Activated CD4-positive, alpha-beta memory T cell treated with anti-CD3 and anti-CD28 coated beads for 36 hours (primary cell): ENCODE results near the gene FXYD4. TPM values are rescaled to one million over a fixed set of nuclear protein-coding genes. Genes with fewer than 3 reads are reported as not detected.
"Not testable (repeated sequence)": the region's sequence is repeated elsewhere in the genome, so short reads cannot be mapped to it uniquely, and the experiment has no call there.

Source experiments
- CTCF ChIA-PET: fragments of 350-600 bp; sonication (Branson Sonifier 250); formaldehyde crosslinking; loops from one replicate; lab custom pipeline; 2021; ENCODE audit warnings: antibody characterized with exemption, inconsistent platforms; lab: Charles Lee
- POLR2A ChIA-PET: fragments of 350-600 bp; sonication (Branson Sonifier 250); formaldehyde crosslinking; loops from one replicate; lab custom pipeline; 2021; ENCODE audit warnings: antibody characterized with exemption; lab: Charles Lee
- DNase-seq: peaks from one replicate; pipeline ENCODE4 v3.0.0-alpha.2; 2020
- H3K27ac Mint-ChIP-seq: one replicate; pipeline ENCODE4 v1.8.0; 2021; ENCODE audit warnings: mixed read lengths
- H3K27me3 Mint-ChIP-seq: one replicate; pipeline ENCODE4 v1.8.0; 2021; ENCODE audit warnings: mixed read lengths
- H3K36me3 Mint-ChIP-seq: one replicate; pipeline ENCODE4 v1.8.0; 2021; ENCODE audit warnings: mixed read lengths
- H3K4me1 Mint-ChIP-seq: one replicate; pipeline ENCODE4 v1.8.0; 2021; ENCODE audit warnings: low read depth, mixed read lengths
- H3K4me3 Mint-ChIP-seq: one replicate; pipeline ENCODE4 v1.8.0; 2021; ENCODE audit warnings: mild to moderate bottlenecking, mixed read lengths
- H3K9me3 Mint-ChIP-seq: one replicate; pipeline ENCODE4 v1.8.0; 2021; ENCODE audit warnings: mixed read lengths
- intact Hi-C: fragments of 100-400 bp; cut with micrococcal nuclease; formaldehyde crosslinking; loops from one replicate; pipeline ENCODE4 v1.15.1; 2023
- total RNA-seq, 2 experiments: library from RNA; stranded (reverse); gene quantifications; one replicate each; pipeline ENCODE4 v1.2.3, GENCODE V29; 2021

The FXYD4 gene
- total RNA-seq, 2 experiments from 2014 or later = not detected

DNA sequence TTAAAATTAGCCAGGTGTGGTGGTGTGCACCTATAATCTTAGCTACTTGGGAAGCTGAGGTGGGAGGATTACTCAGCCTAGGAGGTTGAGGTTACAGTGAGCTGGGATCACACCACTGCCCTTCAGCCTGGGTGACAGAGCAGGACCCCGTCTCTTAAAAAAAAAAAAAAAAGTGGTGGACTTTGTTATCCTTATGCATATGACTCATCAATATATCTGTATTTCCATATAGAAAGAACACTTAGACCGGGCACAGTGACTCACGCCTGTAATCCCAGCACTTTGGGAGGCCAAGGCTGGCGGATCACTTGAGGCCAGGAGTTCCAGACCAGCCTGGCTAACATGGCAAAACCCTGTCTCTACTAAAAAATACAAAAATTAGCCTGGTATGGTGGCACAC lies 50.5 kb downstream of the FXYD4 start:
- not testable (repeated sequence) for H3K36me3 Mint-ChIP-seq, H3K27me3 Mint-ChIP-seq, H3K9me3 Mint-ChIP-seq, DNase-seq
- Mint-ChIP-seq H3K27ac (peak overlapping the region; percentile 53), H3K4me3 (peak overlapping the region; percentile 34), H3K4me1 (peaks cover 47% of the 10 kb centered on the region)
- intact Hi-C loops = loop anchor here (1.0 kb wide), 1 partner anchor 14 kb away; no protein-coding TSS in a partner anchor
- POLR2A ChIA-PET = interaction anchor here (1.1 to 3.2 kb wide), 3 partner anchors 12 to 14 kb away, joined by 6 to 32 read pairs (median 28); partner anchors contain the start of genes HNRNPF and ZNF487
- CTCF ChIA-PET = interaction anchor here (0.7 kb wide), 1 partner anchor 10 kb away, joined by 3 read pairs; no protein-coding TSS in a partner anchor

- ChIA-PET CTCF (no interaction called here), POLR2A (no interaction called here)
- H3K27me3 Mint-ChIP-seq = no peaks in the 10 kb centered on the region
- DNase-seq = no peak
- H3K27ac Mint-ChIP-seq = no peak overlapping the region
- intact Hi-C loops = no loop called here
- H3K9me3 Mint-ChIP-seq = peaks cover 2% of the 10 kb centered on the region
- H3K4me3 Mint-ChIP-seq = no peak overlapping the region
- peaks cover 34% of the 10 kb centered on the region for H3K4me1 Mint-ChIP-seq
- H3K36me3 Mint-ChIP-seq = peaks cover 4% of the 10 kb centered on the region
Observed at GRCh38 chr10:43424416-43424815, 53.0 kb downstream of the FXYD4 start.

Other genes with a start within 250 kb of the FXYD4 start
- gene CSGALNACT2, start 233.2 kb upstream of the FXYD4 start, total RNA-seq = 10 to 100 TPM; 30.2 to 32.3 TPM
- gene RASGEF1A, start 104.6 kb upstream of the FXYD4 start, total RNA-seq = 1 to 10 TPM; 1.2 to 1.9 TPM
- gene HNRNPF, start 37.5 kb downstream of the FXYD4 start, total RNA-seq = 100 to 1,000 TPM; 504 to 518 TPM
- 1 to 10 TPM; 2.2 to 2.6 TPM for gene ZNF487, start 65.5 kb downstream of the FXYD4 start, total RNA-seq
- 1 to 10 TPM; 1.5 to 1.7 TPM for gene ZNF239, start 203.0 kb downstream of the FXYD4 start, total RNA-seq
- 1 to 10 TPM; 4.1 to 4.7 TPM for gene ZNF485, start 234.8 kb downstream of the FXYD4 start, total RNA-seq